HCT116 (cell line): ENCODE data around the gene VWF. TPM values are rescaled to one million over a fixed set of nuclear protein-coding genes. Genes with fewer than 3 reads are reported as not detected.

Experiments used
- ATAC-seq: fragments of 200-7000 bp; cut with Tn5 transposase; 2 replicates; pipeline ENCODE4 v1.9.1; 2020; ENCODE audit warnings: mild to moderate bottlenecking, moderate library complexity
- BruUV-seq: library from RNA; stranded (reverse); fragments of 400-500 nt; replicated peaks from 2 replicates; lab custom pipeline; 2021; lab: Mats Ljungman, UMichigan
- CTCF ChIA-PET: fragments of 300-600 bp; sonication (Branson Sonifier 250); formaldehyde crosslinking; loops from one replicate; lab custom pipeline; 2021; ENCODE audit warnings: antibody characterized with exemption; lab: Charles Lee
- POLR2A ChIA-PET: fragments of 300-600, 350-600 bp; sonication (Branson Sonifier 250); formaldehyde crosslinking; loops from one replicate; lab custom pipeline; 2021; ENCODE audit warnings: antibody characterized with exemption; lab: Charles Lee
- RAD21 ChIA-PET, 2 experiments: fragments of 300-600 bp; sonication (Branson Sonifier 250); formaldehyde crosslinking; loops; one replicate each; lab custom pipeline; 2023; ENCODE audit warnings: low total read pairs in 2 of 2; ENCODE audit not compliant: uncharacterized antibody in 2 of 2, unreplicated experiment in 2 of 2, low non-redundant PET in 1 of 2; lab: Charles Lee
- DNase-seq: peaks from one replicate; pipeline ENCODE4 v3.0.0-alpha.2; 2010; ENCODE audit warnings: low read depth, low spot score
- H2AFZ ChIP-seq: fragments of 200-600 bp; shearing (Covaris generic), sonication (generic); 2 replicates; pipeline ENCODE4 v1.6.1; 2017; ENCODE audit warnings: low read depth, mixed run types, mixed read lengths, antibody characterized with exemption, low read length; ENCODE audit not compliant: poor library complexity, severe bottlenecking
- H3K27ac ChIP-seq: 2 replicates; pipeline ENCODE4 v1.5.1; 2012; ENCODE audit warnings: low read depth, low read length
- H3K27me3 ChIP-seq: fragments of 200-600 bp; sonication (generic); 2 replicates; pipeline ENCODE4 v1.6.1; 2016; ENCODE audit warnings: mixed run types, low read length, mixed read lengths; ENCODE audit not compliant: insufficient read depth
- H3K36me3 ChIP-seq, 2 experiments: fragments of 200-500 bp in 1 of 2; fragments of 200-600 bp in 1 of 2; sonication (Bioruptor generic) in 1 of 2; sonication (generic) in 1 of 2; 2 replicates each; pipeline versions ENCODE4 v1.5.1 to v1.6.1; 2014 to 2016; ENCODE audit warnings: low read length in 2 of 2, inconsistent platforms in 1 of 2, mixed read lengths in 1 of 2, mixed run types in 1 of 2; ENCODE audit not compliant: insufficient read depth in 2 of 2, control insufficient read depth in 1 of 2
- H3K4me1 ChIP-seq, 2 experiments: fragments of 200-600 bp in 1 of 2; sonication (generic) in 1 of 2; 2 replicates each; pipeline versions ENCODE4 v1.5.1 to v1.6.1; 2012 to 2017; ENCODE audit warnings: low read length in 2 of 2, inconsistent platforms in 1 of 2, mild to moderate bottlenecking in 1 of 2, mixed read lengths in 1 of 2, mixed run types in 1 of 2, moderate library complexity in 1 of 2; ENCODE audit not compliant: insufficient read depth in 2 of 2, control insufficient read depth in 1 of 2
- H3K4me2 ChIP-seq: fragments of 200-600 bp; sonication (generic); 2 replicates; pipeline ENCODE4 v1.6.1; 2017; ENCODE audit warnings: mixed run types, low read length, mixed read lengths
- H3K4me3 ChIP-seq, 2 experiments: fragments of 200-600 bp in 1 of 2; sonication (generic) in 1 of 2; replicated peaks in 1 of 2; 2 replicates each; pipeline ENCODE4 v1.5.1; 2011 to 2016; ENCODE audit warnings: low read length in 2 of 2, control low read depth in 1 of 2, low read depth in 1 of 2, mild to moderate bottlenecking in 1 of 2, mixed read lengths in 1 of 2, mixed run types in 1 of 2
- H3K79me2 ChIP-seq: fragments of 200-600 bp; sonication (generic); 2 replicates; pipeline ENCODE4 v1.6.1; 2017; ENCODE audit warnings: mild to moderate bottlenecking, mixed run types, low read length, moderate library complexity, mixed read lengths; ENCODE audit not compliant: insufficient read depth
- H3K9ac ChIP-seq: fragments of 200-600 bp; sonication (generic); 2 replicates; pipeline ENCODE4 v1.6.1; 2016; ENCODE audit warnings: low read length, mixed read lengths
- H3K9me2 ChIP-seq: fragments of 200-600 bp; sonication (generic), shearing (Covaris generic); 2 replicates; pipeline ENCODE4 v1.6.1; 2017; ENCODE audit warnings: mixed run types, mild to moderate bottlenecking, moderate library complexity; ENCODE audit not compliant: insufficient read depth
- H3K9me3 ChIP-seq, 2 experiments: fragments of 200-500 bp in 1 of 2; fragments of 200-600 bp in 1 of 2; sonication (Bioruptor generic) in 1 of 2; sonication (generic) in 1 of 2; 2 replicates each; pipeline ENCODE4 v1.6.1; 2014 to 2017; ENCODE audit warnings: low read length in 2 of 2, mixed read lengths in 2 of 2, inconsistent platforms in 1 of 2, low read depth in 1 of 2, mild to moderate bottlenecking in 1 of 2, mixed run types in 1 of 2, moderate library complexity in 1 of 2; ENCODE audit not compliant: control insufficient read depth in 1 of 2, insufficient read depth in 1 of 2
- H4K20me1 ChIP-seq: fragments of 200-600 bp; sonication (generic), shearing (Covaris generic); 2 replicates; pipeline ENCODE4 v1.6.1; 2017; ENCODE audit warnings: mixed run types, mild to moderate bottlenecking, moderate library complexity; ENCODE audit not compliant: insufficient read depth
- CBX3 ChIP-seq: IDR thresholded peaks from 2 replicates; pipeline ENCODE4 v1.6.1; 2012; ENCODE audit warnings: low read depth
- CEBPB ChIP-seq: IDR thresholded peaks from 2 replicates; pipeline ENCODE4 v1.6.1; 2012; ENCODE audit warnings: low read depth
- EGR1 ChIP-seq: IDR thresholded peaks from 2 replicates; pipeline ENCODE4 v1.6.1; 2012; ENCODE audit warnings: low read depth
- ELF1 ChIP-seq: IDR thresholded peaks from 2 replicates; pipeline ENCODE4 v1.6.1; 2012; ENCODE audit warnings: low read depth, borderline replicate concordance
- EZH2 ChIP-seq: fragments of 200-600 bp; sonication (generic); IDR thresholded peaks from 2 replicates; pipeline ENCODE4 v1.6.1; 2017; ENCODE audit warnings: antibody characterized with exemption, mixed run types
- FOSL1 ChIP-seq: IDR thresholded peaks from 2 replicates; pipeline ENCODE4 v1.6.1; 2012; ENCODE audit warnings: low read depth
- POLR2A ChIP-seq: IDR thresholded peaks from 2 replicates; pipeline ENCODE4 v1.7.0; 2011; ENCODE audit warnings: borderline replicate concordance; ENCODE audit not compliant: insufficient read depth, insufficient read length; ENCODE audit errors: extremely low read depth
- SIN3A ChIP-seq: IDR thresholded peaks from 2 replicates; pipeline ENCODE4 v1.6.1; 2012; ENCODE audit warnings: low read depth
- SP1 ChIP-seq: IDR thresholded peaks from 2 replicates; pipeline ENCODE4 v1.6.1; 2012; ENCODE audit warnings: low read depth
- YY1 ChIP-seq: IDR thresholded peaks from 2 replicates; pipeline ENCODE4 v1.6.1; 2011; ENCODE audit warnings: low read length, low read depth, moderate library complexity, mild to moderate bottlenecking; ENCODE audit not compliant: insufficient replicate concordance; ENCODE audit errors: extremely low read depth
- ZFX ChIP-seq: fragments of 450-650 bp; IDR thresholded peaks from 2 replicates; pipeline ENCODE4 v1.6.1; 2017
- ZNF274 ChIP-seq: fragments of 200-500 bp; sonication (Bioruptor generic); IDR thresholded peaks from 2 replicates; pipeline ENCODE4 v1.6.1; 2014; ENCODE audit warnings: mild to moderate bottlenecking, low read depth, low read length, inconsistent platforms
- intact Hi-C: fragments of 100-400 bp; cut with micrococcal nuclease; formaldehyde crosslinking; loops from 2 replicates; pipeline ENCODE4 v1.10.0; 2022
- total RNA-seq: library from RNA; stranded (reverse); gene quantifications from one replicate; pipeline ENCODE4 v1.2.1, GENCODE V29; 2021; ENCODE audit not compliant: unreplicated experiment
- TF ChIP-seq, protein P1 (sequence below): IDR thresholded peaks from 2 replicates; pipeline ENCODE4 v1.6.1; 2012; ENCODE audit warnings: low read depth
- TF ChIP-seq, protein P2 (sequence below): IDR thresholded peaks from 2 replicates; pipeline ENCODE4 v1.6.1; 2012

Gene VWF
- total RNA-seq, 1 experiment from 2014 or later, result 0.57 TPM

DNA sequence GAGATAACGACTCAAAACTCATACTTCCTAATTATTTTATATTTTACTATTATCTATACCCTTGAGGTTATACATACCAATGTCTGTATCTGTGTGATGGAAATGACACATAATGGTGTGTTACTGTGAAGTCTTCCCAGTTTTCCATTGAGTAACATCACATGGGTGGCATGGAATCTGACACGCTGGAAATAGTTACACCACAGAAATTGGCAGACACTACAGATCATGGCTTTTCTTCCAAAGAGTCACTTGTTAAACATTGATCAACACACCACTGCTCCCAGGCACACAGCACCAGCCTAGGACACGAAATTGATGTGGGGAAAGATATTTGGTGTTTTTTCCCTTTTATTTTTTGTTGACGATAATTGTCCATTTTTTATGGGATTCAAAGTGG, 33.0 kb upstream of the VWF start:
- ChIA-PET CTCF (no interaction called here), RAD21 (no interaction called here), POLR2A (no interaction called here)
- H3K4me3 ChIP-seq, result no peak overlapping the region
- DNase-seq, result no peak
- no peak overlapping the region for H3K9ac ChIP-seq
- no peak for TF ChIP-seq CEBPB
- TF ChIP-seq, protein P1, sequence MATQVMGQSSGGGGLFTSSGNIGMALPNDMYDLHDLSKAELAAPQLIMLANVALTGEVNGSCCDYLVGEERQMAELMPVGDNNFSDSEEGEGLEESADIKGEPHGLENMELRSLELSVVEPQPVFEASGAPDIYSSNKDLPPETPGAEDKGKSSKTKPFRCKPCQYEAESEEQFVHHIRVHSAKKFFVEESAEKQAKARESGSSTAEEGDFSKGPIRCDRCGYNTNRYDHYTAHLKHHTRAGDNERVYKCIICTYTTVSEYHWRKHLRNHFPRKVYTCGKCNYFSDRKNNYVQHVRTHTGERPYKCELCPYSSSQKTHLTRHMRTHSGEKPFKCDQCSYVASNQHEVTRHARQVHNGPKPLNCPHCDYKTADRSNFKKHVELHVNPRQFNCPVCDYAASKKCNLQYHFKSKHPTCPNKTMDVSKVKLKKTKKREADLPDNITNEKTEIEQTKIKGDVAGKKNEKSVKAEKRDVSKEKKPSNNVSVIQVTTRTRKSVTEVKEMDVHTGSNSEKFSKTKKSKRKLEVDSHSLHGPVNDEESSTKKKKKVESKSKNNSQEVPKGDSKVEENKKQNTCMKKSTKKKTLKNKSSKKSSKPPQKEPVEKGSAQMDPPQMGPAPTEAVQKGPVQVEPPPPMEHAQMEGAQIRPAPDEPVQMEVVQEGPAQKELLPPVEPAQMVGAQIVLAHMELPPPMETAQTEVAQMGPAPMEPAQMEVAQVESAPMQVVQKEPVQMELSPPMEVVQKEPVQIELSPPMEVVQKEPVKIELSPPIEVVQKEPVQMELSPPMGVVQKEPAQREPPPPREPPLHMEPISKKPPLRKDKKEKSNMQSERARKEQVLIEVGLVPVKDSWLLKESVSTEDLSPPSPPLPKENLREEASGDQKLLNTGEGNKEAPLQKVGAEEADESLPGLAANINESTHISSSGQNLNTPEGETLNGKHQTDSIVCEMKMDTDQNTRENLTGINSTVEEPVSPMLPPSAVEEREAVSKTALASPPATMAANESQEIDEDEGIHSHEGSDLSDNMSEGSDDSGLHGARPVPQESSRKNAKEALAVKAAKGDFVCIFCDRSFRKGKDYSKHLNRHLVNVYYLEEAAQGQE, result no peak
- no peak for TF ChIP-seq EZH2
- TF ChIP-seq YY1, result no peak
- no peak for TF ChIP-seq ZFX
- no peak for TF ChIP-seq EGR1
- TF ChIP-seq ZNF274, result no peak
- TF ChIP-seq, protein P2, sequence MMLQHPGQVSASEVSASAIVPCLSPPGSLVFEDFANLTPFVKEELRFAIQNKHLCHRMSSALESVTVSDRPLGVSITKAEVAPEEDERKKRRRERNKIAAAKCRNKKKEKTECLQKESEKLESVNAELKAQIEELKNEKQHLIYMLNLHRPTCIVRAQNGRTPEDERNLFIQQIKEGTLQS, result no peak
- no peak for TF ChIP-seq SP1
- TF ChIP-seq POLR2A, result no peak
- TF ChIP-seq FOSL1, result no peak
- no peak for TF ChIP-seq SIN3A
- TF ChIP-seq CBX3, result no peak
- no peak for TF ChIP-seq ELF1
- H3K79me2 ChIP-seq, result no peaks in the 10 kb centered on the region
- H4K20me1 ChIP-seq, result no peaks in the 10 kb centered on the region
- H3K27ac ChIP-seq, result no peak overlapping the region
- no TSS peak for BruUV-seq
- no peaks in the 10 kb centered on the region for H3K27me3 ChIP-seq
- H3K4me1 ChIP-seq, result peaks cover 2 to 3% of the 10 kb centered on the region in 2 experiments; a peak in 1 of 4 replicates
- no peaks in the 10 kb centered on the region for H3K9me3 ChIP-seq
- no peaks in the 10 kb centered on the region for H3K9me2 ChIP-seq
- no peak for ATAC-seq
- intact Hi-C loops, result no loop called here
- no peak overlapping the region for H3K4me2 ChIP-seq
- no peaks in the 10 kb centered on the region for H3K36me3 ChIP-seq
- H2AFZ ChIP-seq, result no peak overlapping the region
